ENCODE data around the gene RNF166. TPM values are rescaled to one million over a fixed set of nuclear protein-coding genes. Genes with fewer than 3 reads are reported as not detected.
A peak's percentile ranks its signal among the peaks of the same experiment; 100 is the strongest.
"Not testable (repeated sequence)": the region's sequence is repeated elsewhere in the genome, so short reads cannot be mapped to it uniquely, and the experiment has no call there.

RNF166 gene
- total RNA-seq, 1 experiment from 2014 or later, result 33.3 TPM

- intact Hi-C loops (cut with micrococcal nuclease; ENCODE audit: unreplicated experiment), result no loop called here
These were observed 36.2 kb downstream of the RNF166 start for GRCh38 chr16:88669980-88670379.

DNA sequence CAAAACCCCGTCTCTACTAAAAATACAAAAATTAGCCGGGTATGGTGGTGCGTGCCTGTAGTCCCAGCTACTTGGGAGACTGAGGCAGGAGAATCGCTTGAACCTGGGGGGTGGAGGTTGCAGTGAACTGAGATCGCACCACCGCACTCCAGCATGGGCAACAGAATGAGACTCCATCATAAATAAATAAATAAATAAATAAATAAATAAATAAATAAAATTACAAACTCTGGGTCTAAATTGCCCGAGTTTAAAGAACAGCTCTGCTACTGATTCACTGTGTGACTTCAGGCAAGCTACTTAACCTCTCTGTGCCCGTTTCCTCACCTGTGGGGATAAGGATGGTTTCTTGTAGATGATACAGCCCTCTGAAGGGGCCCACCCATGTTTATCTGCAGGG, 36.7 kb downstream of the RNF166 start:
- H3K27ac Mint-ChIP-seq (ENCODE audit: unreplicated experiment); H3K9me3 Mint-ChIP-seq (ENCODE audit: low read depth, unreplicated experiment); H3K27me3 Mint-ChIP-seq (ENCODE audit: unreplicated experiment); H3K4me1 Mint-ChIP-seq (ENCODE audit: low read depth, unreplicated experiment); DNase-seq; intact Hi-C loops (cut with micrococcal nuclease; ENCODE audit: unreplicated experiment); H3K4me3 Mint-ChIP-seq (ENCODE audit: low read depth, unreplicated experiment); BruUV-seq (replicated peaks): not testable (repeated sequence)
- CTCF ChIA-PET, result interaction anchor here (0.6 kb wide), 1 partner anchor 330 kb away, joined by 3 read pairs; no protein-coding TSS in a partner anchor
- H3K36me3 Mint-ChIP-seq (ENCODE audit: insufficient read depth, unreplicated experiment), result peaks cover 36% of the 10 kb centered on the region

More at GRCh38 chr16:88669980-88670379, 36.2 kb downstream of the RNF166 start:
- CTCF ChIA-PET, result no interaction called here
- Mint-ChIP-seq H3K4me1 (ENCODE audit: low read depth, unreplicated experiment) (no peaks in the 10 kb centered on the region), H3K27ac (ENCODE audit: unreplicated experiment) (no peak overlapping the region), H3K9me3 (ENCODE audit: low read depth, unreplicated experiment) (no peaks in the 10 kb centered on the region), H3K4me3 (ENCODE audit: low read depth, unreplicated experiment) (no peak overlapping the region), H3K27me3 (ENCODE audit: unreplicated experiment) (no peaks in the 10 kb centered on the region), H3K36me3 (ENCODE audit: insufficient read depth, unreplicated experiment) (peaks cover 37% of the 10 kb centered on the region)
- no peak for TF ChIP-seq CTCF (IDR thresholded peaks at IDR 0.05; ENCODE audit: unreplicated experiment)
- no peak for DNase-seq
- no TSS peak for BruUV-seq (replicated peaks)

DNA sequence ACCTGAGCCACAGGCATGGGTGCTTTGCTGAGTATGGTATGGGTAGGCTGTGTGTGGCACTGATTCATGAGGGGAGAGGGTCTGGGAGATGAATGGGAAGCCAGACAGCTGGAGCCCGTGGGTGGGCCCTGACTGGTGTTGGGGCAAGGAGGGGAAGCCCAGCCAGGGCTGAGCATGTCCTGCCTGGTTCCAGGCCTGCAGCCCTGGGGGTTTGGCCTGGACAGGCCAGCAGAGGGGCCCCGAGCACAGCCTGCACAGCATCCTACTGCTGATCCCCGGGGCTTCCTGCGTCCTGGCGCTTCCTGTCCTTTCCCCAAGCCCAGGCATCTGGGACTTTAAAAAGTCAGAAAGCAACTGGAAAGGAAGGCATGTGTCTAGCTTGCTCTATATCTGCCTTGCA, 38.7 kb downstream of the RNF166 start:
- TF ChIP-seq CTCF (IDR thresholded peaks at IDR 0.05; ENCODE audit: unreplicated experiment), result no peak
- Mint-ChIP-seq H3K4me3 (ENCODE audit: low read depth, unreplicated experiment) (no peak overlapping the region), H3K4me1 (ENCODE audit: low read depth, unreplicated experiment) (no peaks in the 10 kb centered on the region), H3K9me3 (ENCODE audit: low read depth, unreplicated experiment) (no peaks in the 10 kb centered on the region), H3K36me3 (ENCODE audit: insufficient read depth, unreplicated experiment) (peaks cover 46% of the 10 kb centered on the region), H3K27me3 (ENCODE audit: unreplicated experiment) (no peaks in the 10 kb centered on the region), H3K27ac (ENCODE audit: unreplicated experiment) (peak overlapping the region; percentile 5)
- CTCF ChIA-PET, result no interaction called here
- no peak for DNase-seq
- no TSS peak for BruUV-seq (replicated peaks)
- intact Hi-C loops (cut with micrococcal nuclease; ENCODE audit: unreplicated experiment), result no loop called here

GRCh38 chr16:88665570-88665969, 40.6 kb downstream of the RNF166 start:
- no peak overlapping the region for H3K4me3 Mint-ChIP-seq (ENCODE audit: low read depth, unreplicated experiment)
- peaks cover 58% of the 10 kb centered on the region for H3K36me3 Mint-ChIP-seq (ENCODE audit: insufficient read depth, unreplicated experiment)
- no peak overlapping the region for H3K27ac Mint-ChIP-seq (ENCODE audit: unreplicated experiment)
- intact Hi-C loops (cut with micrococcal nuclease; ENCODE audit: unreplicated experiment), result no loop called here
- TF ChIP-seq CTCF (IDR thresholded peaks at IDR 0.05; ENCODE audit: unreplicated experiment), result no peak
- H3K27me3 Mint-ChIP-seq (ENCODE audit: unreplicated experiment), result no peaks in the 10 kb centered on the region
- no peak for DNase-seq
- CTCF ChIA-PET, result interaction anchor here (0.6 kb wide), 1 partner anchor 1034 kb away, joined by 3 read pairs; no protein-coding TSS in a partner anchor
- no peaks in the 10 kb centered on the region for H3K9me3 Mint-ChIP-seq (ENCODE audit: low read depth, unreplicated experiment)
- no peaks in the 10 kb centered on the region for H3K4me1 Mint-ChIP-seq (ENCODE audit: low read depth, unreplicated experiment)
- no TSS peak for BruUV-seq (replicated peaks)

GRCh38 chr16:88665148-88665547, 41.1 kb downstream of the RNF166 start:
- Mint-ChIP-seq H3K27ac (ENCODE audit: unreplicated experiment) (no peak overlapping the region), H3K9me3 (ENCODE audit: low read depth, unreplicated experiment) (no peaks in the 10 kb centered on the region), H3K4me1 (ENCODE audit: low read depth, unreplicated experiment) (no peaks in the 10 kb centered on the region), H3K4me3 (ENCODE audit: low read depth, unreplicated experiment) (peak overlapping the region; percentile 32), H3K36me3 (ENCODE audit: insufficient read depth, unreplicated experiment) (peaks cover 62% of the 10 kb centered on the region), H3K27me3 (ENCODE audit: unreplicated experiment) (no peaks in the 10 kb centered on the region)
- TSS peak; percentile 32 for BruUV-seq (replicated peaks)
- TF ChIP-seq CTCF (IDR thresholded peaks at IDR 0.05; ENCODE audit: unreplicated experiment), result no peak
- no peak for DNase-seq
- intact Hi-C loops (cut with micrococcal nuclease; ENCODE audit: unreplicated experiment), result no loop called here
- CTCF ChIA-PET, result no interaction called here
